Measurements from ENCODE around the gene WDR55. TPM values are rescaled to one million over a fixed set of nuclear protein-coding genes. Genes with fewer than 3 reads are reported as not detected.

WDR55 gene
- total and polyA plus RNA-seq, 2 of the 13 experiments (the other 11 are each of a cell fraction or from before 2014, with no cell fraction given), result 17.7 to 18.2 TPM

DNA sequence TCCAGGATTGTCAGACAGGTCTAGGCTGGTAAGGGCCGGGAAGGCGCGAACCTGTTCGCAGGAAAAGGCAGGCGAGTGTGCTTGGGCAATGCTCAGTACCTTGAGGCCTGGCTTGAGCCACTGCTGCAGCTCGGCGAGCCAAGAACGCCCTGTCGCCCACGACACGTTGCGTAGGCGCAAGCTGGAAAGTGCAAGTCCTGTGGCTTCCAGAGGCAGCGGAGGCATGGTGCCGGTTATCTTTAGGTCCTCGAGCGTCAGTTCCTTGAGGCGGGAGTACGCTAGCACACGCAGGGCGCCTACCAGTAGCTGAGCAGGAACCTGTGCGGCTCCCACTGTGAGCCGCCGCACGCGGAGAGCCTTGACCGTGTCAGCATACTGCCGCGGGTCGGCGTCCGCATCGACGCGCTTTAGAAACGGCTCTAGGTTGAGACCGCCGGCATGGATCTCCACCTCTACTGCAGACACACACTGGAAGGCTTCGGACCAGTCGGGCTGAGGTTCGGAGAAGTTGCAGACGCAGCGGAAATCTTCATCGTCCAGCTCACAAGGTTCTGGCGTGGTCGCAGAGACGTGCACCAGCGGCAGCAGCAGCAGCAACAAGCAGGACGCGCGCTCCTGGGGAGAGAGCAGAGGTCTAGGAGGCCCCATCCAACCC, 32.2 kb upstream of the WDR55 start (continued):
- TF ChIP-seq, protein P1, sequence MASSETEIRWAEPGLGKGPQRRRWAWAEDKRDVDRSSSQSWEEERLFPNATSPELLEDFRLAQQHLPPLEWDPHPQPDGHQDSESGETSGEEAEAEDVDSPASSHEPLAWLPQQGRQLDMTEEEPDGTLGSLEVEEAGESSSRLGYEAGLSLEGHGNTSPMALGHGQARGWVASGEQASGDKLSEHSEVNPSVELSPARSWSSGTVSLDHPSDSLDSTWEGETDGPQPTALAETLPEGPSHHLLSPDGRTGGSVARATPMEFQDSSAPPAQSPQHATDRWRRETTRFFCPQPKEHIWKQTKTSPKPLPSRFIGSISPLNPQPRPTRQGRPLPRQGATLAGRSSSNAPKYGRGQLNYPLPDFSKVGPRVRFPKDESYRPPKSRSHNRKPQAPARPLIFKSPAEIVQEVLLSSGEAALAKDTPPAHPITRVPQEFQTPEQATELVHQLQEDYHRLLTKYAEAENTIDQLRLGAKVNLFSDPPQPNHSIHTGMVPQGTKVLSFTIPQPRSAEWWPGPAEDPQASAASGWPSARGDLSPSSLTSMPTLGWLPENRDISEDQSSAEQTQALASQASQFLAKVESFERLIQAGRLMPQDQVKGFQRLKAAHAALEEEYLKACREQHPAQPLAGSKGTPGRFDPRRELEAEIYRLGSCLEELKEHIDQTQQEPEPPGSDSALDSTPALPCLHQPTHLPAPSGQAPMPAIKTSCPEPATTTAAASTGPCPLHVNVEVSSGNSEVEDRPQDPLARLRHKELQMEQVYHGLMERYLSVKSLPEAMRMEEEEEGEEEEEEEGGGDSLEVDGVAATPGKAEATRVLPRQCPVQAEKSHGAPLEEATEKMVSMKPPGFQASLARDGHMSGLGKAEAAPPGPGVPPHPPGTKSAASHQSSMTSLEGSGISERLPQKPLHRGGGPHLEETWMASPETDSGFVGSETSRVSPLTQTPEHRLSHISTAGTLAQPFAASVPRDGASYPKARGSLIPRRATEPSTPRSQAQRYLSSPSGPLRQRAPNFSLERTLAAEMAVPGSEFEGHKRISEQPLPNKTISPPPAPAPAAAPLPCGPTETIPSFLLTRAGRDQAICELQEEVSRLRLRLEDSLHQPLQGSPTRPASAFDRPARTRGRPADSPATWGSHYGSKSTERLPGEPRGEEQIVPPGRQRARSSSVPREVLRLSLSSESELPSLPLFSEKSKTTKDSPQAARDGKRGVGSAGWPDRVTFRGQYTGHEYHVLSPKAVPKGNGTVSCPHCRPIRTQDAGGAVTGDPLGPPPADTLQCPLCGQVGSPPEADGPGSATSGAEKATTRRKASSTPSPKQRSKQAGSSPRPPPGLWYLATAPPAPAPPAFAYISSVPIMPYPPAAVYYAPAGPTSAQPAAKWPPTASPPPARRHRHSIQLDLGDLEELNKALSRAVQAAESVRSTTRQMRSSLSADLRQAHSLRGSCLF (CRISPR knock-in tag; IDR thresholded peaks at IDR 0.05; ENCODE audit: borderline replicate concordance), result no peak
- no peak for TF ChIP-seq ZNF614 (CRISPR knock-in tag; IDR thresholded peaks at IDR 0.05; ENCODE audit: borderline replicate concordance)

DNA sequence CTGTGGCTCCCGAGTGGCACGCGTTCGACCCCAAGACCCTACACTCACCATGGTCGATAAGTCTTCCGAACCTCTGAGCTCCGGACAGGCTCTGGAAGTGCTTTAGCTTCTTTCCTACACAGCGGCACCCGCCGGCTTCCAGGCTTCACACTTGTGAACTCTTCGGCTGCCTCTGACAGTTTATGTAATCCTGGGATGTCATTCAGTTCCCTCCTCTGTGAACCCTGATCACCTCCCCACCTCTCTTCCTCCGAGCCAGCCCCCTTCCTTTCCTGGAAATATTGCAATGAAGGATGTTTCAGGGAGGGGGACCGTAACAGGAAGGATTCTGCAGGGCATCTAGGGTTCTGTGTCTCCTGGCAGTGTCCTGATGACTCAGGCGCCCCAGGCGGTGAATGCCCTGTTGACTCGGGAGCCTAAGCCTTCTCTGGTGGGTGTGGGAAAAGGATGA, 31.7 kb upstream of the WDR55 start, which contains the start of gene CD14:
CD14 (minus strand) TSS at position 155 of the 451 bp plus-strand sequence; CDS start at position 51, 104 bp downstream.
- in situ Hi-C loops (cut with HindIII; ENCODE audit: extremely low pct_ligation_motif_present, low pct_unique_long_range_greater_than_20kb), result loop anchor here (5.0 kb wide), 1 partner anchor 71 kb away; the partner anchor contains the start of genes APBB3 and SLC35A4
- no peaks in the 10 kb centered on the region for H3K36me3 ChIP-seq (replicated peaks in 1 of 2; ENCODE audit: control insufficient read depth in 1 of 2, insufficient read depth in 2 of 2, low read length in 2 of 2)
- H3K4me1 ChIP-seq (ENCODE audit: insufficient read depth, low read length), result peaks cover 56% of the 10 kb centered on the region
- H3K4me2 ChIP-seq (ENCODE audit: low read depth, low read length), result peak within 1 kb of the TSS; percentile 71
- no peaks in the 10 kb centered on the region for H3K27me3 ChIP-seq (ENCODE audit: control insufficient read depth in 1 of 2, insufficient read depth in 2 of 2, low read length in 2 of 2)
- no peak within 1 kb of the TSS for H3K9ac ChIP-seq (ENCODE audit: insufficient read depth, low read depth, low read length)
- H3K4me3 ChIP-seq (replicated peaks in 1 of 3; ENCODE audit: insufficient read depth in 1 of 3, low read depth in 2 of 3, low read length in 3 of 3), result peak within 1 kb of the TSS; percentile 1 to 50 (median 6); a peak in 2 of 6 replicates
- intact Hi-C loops (cut with micrococcal nuclease; ENCODE audit: unreplicated experiment), result loop anchor here (1.0 kb wide), 1 partner anchor 23 kb away; no protein-coding TSS in a partner anchor
- H4K20me1 ChIP-seq (ENCODE audit: insufficient read depth, low read length), result no peaks in the 10 kb centered on the region
- ATAC-seq (peak; percentile 73), FAIRE-seq (peak; percentile 76), DNase-seq (ENCODE audit: low spot score) (peak; percentile 53)
- POLR2A ChIA-PET, result interaction anchor here (0.9 to 1.5 kb wide), 2 partner anchors 15 to 76 kb away, joined by 3 read pairs; partner anchors contain the start of genes IK, NDUFA2 and SRA1
- H2AFZ ChIP-seq (ENCODE audit: low read length), result no peak within 1 kb of the TSS
- no TSS peak for BruUV-seq (replicated peaks)
- H3K79me2 ChIP-seq (ENCODE audit: insufficient read depth, low read length), result no peaks in the 10 kb centered on the region
- H3K27ac ChIP-seq (ENCODE audit: extremely low read length, insufficient read depth, low read length), result peak within 1 kb of the TSS; percentile 36
- peaks cover 9% of the 10 kb centered on the region for H3K9me3 ChIP-seq (ENCODE audit: low read length)
- CTCF ChIA-PET (ENCODE audit: low intra/inter-chr PET ratio, low total read pairs), result no interaction called here
- WGBS (ENCODE audit: low lambda C conversion rate), result 5% methylated on average over 9 of the region's 16 CpGs
- TF ChIP-seq, protein P2, sequence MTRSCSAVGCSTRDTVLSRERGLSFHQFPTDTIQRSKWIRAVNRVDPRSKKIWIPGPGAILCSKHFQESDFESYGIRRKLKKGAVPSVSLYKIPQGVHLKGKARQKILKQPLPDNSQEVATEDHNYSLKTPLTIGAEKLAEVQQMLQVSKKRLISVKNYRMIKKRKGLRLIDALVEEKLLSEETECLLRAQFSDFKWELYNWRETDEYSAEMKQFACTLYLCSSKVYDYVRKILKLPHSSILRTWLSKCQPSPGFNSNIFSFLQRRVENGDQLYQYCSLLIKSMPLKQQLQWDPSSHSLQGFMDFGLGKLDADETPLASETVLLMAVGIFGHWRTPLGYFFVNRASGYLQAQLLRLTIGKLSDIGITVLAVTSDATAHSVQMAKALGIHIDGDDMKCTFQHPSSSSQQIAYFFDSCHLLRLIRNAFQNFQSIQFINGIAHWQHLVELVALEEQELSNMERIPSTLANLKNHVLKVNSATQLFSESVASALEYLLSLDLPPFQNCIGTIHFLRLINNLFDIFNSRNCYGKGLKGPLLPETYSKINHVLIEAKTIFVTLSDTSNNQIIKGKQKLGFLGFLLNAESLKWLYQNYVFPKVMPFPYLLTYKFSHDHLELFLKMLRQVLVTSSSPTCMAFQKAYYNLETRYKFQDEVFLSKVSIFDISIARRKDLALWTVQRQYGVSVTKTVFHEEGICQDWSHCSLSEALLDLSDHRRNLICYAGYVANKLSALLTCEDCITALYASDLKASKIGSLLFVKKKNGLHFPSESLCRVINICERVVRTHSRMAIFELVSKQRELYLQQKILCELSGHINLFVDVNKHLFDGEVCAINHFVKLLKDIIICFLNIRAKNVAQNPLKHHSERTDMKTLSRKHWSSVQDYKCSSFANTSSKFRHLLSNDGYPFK (CRISPR knock-in tag; IDR thresholded peaks at IDR 0.05; ENCODE audit: borderline replicate concordance), result no peak
- TF ChIP-seq, protein P3, sequence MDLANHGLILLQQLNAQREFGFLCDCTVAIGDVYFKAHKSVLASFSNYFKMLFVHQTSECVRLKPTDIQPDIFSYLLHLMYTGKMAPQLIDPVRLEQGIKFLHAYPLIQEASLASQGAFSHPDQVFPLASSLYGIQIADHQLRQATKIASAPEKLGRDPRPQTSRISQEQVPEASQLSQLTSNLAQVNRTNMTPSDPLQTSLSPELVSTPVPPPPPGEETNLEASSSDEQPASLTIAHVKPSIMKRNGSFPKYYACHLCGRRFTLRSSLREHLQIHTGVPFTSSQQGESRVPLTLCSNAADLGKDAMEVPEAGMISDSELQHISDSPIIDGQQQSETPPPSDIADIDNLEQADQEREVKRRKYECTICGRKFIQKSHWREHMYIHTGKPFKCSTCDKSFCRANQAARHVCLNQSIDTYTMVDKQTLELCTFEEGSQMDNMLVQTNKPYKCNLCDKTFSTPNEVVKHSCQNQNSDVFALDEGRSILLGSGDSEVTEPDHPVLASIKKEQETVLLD (CRISPR knock-in tag; IDR thresholded peaks at IDR 0.05; ENCODE audit: low read depth), result no peak
- TF ChIP-seq ATF7-NPFF (CRISPR knock-in tag; IDR thresholded peaks at IDR 0.05; ENCODE audit: low read depth) (no peak), BORCS8-MEF2B (CRISPR knock-in tag; IDR thresholded peaks at IDR 0.05) (no peak), YEATS2 (CRISPR knock-in tag; IDR thresholded peaks at IDR 0.05; ENCODE audit: borderline replicate concordance) (no peak)
- TF ChIP-seq, protein P4, sequence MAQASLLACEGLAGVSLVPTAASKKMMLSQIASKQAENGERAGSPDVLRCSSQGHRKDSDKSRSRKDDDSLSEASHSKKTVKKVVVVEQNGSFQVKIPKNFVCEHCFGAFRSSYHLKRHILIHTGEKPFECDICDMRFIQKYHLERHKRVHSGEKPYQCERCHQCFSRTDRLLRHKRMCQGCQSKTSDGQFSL (CRISPR knock-in tag; IDR thresholded peaks at IDR 0.05), result peak; percentile 27; the same call in 1 of the 2 replicates
- TF ChIP-seq, protein P5, sequence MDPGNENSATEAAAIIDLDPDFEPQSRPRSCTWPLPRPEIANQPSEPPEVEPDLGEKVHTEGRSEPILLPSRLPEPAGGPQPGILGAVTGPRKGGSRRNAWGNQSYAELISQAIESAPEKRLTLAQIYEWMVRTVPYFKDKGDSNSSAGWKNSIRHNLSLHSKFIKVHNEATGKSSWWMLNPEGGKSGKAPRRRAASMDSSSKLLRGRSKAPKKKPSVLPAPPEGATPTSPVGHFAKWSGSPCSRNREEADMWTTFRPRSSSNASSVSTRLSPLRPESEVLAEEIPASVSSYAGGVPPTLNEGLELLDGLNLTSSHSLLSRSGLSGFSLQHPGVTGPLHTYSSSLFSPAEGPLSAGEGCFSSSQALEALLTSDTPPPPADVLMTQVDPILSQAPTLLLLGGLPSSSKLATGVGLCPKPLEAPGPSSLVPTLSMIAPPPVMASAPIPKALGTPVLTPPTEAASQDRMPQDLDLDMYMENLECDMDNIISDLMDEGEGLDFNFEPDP (CRISPR knock-in tag; conservative IDR thresholded peaks at IDR 0.05), result no peak

Data from HepG2 (cell line).